HG03442 (cell line): ENCODE data around the gene FCN1.

ENCODE experiments used
- ATAC-seq: cut with Tn5 transposase; IDR thresholded peaks from one replicate; pipeline ENCODE4 v1.9.1; 2021; ENCODE audit warnings: mild to moderate bottlenecking, moderate library complexity; ENCODE audit not compliant: unreplicated experiment

The FCN1 gene

GRCh38 chr9:134915046-134915985, 2.4 kb downstream of the FCN1 start:
- no peak for ATAC-seq

GRCh38 chr9:134914501-134914834, 3.2 kb downstream of the FCN1 start:
- no peak for ATAC-seq

DNA sequence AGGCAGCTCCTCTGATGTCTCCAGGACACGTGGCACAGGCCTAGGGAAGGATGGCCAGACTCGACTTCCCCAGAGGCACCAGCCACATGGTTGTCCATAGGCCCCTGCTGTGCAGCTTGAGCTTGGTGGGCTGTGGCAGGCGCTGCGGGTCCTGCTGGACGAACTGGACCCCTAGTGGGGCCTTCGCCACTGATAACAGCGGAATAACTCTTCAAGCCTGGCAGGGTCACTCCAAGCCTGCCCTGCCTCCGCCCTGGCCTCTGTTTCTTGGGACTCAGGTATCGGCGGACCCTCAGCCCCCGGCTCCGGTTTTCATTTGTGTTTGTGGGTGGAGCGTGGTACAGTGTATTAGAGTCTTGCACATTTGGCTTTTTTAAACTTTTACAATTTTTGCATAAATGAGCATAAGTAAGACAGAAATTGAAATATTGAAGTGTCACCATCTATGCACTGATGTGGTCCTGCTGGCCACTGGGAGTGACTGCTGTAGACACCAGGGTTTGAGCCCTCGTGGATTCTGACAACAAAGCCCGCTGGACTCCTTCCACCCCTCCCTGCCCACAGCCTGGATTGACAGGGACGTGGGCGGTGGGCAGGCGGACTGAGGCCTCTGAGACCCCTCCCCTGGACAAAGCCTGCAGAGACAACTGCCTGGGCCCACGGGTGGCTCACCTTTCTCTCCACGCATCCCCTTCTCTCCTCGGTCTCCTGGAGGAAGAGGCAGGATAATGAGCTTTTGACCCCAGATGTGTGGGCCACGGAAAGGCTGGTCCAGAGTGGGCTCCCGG, 3.8 kb downstream of the FCN1 start:
- ATAC-seq, result no peak

- no peak for ATAC-seq
Measured at GRCh38 chr9:134913041-134913712, 4.5 kb downstream of the FCN1 start.

DNA sequence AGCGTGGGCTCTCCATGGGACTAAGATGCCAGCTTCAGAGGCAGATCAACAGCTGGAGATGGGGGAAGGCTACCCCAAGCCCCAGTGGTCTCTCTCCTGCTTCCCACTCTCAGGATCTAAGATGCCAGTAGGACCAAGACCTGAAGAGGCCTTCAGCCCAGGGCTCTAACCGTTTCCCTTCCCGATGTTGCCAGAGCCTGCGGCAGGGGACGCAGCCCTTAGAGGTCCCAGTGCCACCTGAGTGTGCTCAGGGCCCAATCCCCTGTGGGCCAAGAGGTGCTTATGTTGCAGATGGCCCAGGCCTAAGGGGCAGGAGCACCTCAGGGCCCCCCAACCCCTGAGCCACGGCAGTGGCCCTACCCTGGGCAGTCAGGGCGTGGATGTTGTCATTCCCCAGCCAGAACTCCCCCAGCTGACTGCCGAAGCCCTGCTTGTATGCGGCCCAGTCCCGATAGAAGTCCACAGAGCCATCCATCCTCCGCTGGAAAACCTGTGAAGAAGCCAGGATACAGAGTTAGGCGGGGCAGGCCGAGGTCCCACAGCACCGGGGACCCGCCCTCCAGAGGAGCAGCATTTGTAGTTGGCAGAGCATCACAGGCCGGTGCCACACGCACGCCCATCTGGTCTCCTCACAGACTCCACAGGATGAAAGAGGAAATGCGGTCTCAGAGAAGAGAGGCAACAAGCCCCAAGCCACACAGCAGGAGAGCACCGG, 5.4 kb downstream of the FCN1 start:
- ATAC-seq, result no peak

- ATAC-seq, result no peak
Measured at GRCh38 chr9:134909511-134910481, 7.9 kb downstream of the FCN1 start.

DNA sequence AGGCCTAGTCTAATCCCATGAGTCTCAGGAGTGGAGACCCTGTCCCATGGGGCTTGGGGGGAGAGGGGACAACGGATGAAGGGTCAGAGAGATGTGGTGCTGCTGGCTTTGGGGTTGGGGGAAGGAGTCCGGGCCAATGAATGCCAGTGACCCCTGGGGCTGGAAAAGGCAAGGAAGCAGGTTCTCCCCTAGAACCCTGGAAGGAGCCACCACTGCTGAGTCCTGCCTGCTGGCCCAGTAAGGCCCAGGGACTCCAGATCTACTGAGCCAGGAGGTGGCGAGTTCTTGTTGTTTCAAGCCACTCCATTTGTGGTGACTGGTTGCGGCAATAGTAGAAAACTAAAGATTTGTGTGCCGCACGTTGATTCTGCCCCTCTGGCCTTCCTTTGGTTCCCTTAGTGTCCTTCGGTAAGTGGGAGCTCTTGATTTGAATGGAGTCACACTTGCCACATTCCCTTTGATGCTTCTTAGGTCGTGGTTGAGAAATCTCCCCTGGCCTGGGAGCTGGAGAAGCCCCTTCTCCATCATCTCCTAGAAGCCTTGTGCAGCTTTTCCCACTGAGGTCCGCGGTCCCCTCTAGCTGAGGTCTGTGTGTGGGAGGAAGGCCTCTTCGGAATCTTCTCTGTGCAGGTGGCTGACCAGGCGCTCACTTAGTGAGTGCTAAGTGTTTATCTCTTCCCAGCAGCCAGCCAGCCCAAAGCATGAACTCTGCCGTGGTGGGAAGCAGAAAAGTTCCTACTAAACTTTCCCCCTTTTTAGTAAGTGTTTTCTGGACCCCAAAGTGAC, 9.0 kb downstream of the FCN1 start:
- no peak for ATAC-seq

DNA sequence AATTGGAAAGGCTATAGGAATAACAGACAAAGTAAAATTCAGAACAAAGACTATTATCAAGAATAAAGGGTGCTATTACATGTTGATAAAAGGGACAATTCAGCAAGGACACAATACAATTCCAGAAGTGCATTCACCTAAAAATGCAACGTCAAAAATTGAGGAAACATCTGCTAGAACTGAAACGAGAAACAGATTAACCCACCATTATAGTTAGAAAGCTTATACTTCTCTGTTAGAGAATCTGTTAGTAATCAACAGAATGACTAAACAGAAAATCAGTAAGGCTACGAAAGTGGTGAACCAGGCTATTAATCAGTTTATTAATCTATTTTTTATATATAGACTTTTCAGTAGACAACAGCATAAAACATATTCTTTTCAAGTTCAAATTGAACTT, 14.8 kb downstream of the FCN1 start:
- no peak for ATAC-seq

GRCh38 chr9:134899818-134900217, 17.9 kb downstream of the FCN1 start:
- ATAC-seq, result no peak

DNA sequence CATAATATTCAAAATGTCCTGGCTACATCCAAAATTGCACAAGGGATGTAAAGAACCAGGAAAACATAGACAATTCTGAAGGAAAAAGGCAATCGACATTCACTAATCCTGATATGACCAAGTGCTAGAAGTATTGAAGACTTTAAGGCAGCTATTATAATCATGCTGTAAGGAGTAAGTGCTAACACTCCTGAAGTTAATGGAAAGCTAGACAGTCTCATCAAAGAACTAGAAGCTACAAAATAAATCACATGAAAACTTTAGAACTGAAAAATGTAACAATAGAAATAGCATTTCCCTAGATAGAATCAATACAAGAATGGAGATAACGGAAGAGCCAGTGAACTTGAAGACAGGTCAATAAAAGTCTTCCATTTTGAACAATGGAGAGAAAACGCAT, 18.5 kb downstream of the FCN1 start:
- ATAC-seq, result no peak

GRCh38 chr9:134898319-134898718, 19.4 kb downstream of the FCN1 start:
- no peak for ATAC-seq

DNA sequence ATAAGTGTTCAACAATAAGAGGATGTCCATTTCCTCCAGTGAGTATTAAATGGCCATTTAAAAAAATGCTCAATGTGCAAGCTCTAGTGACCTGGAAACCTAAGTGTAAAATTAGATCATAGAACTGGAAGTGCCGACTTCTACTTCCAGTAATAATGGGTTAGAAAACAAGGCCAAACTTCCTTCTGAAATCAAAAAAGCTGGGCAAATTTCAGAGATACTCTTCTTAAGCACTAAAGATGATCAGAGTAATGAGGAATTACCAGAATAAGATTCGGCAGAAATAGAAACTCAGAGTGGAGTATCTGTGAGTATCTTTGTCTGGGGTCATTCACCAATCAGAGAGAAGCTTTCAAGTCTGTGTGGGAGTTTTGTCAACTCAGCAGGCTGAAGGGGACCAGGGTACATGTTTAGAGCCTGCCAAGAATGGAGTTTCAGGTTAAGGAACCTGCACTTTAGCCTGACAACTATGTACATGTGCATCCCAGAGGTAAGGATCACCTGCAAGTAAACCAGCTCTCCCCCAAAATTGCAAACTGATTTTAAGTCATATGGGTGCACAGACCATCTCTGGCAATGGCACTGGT, 20.0 kb downstream of the FCN1 start:
- ATAC-seq, result no peak

GRCh38 chr9:134896834-134897583, 20.7 kb downstream of the FCN1 start:
- no peak for ATAC-seq

- no peak for ATAC-seq
Measured at GRCh38 chr9:134895908-134896833, 21.5 kb downstream of the FCN1 start.

DNA sequence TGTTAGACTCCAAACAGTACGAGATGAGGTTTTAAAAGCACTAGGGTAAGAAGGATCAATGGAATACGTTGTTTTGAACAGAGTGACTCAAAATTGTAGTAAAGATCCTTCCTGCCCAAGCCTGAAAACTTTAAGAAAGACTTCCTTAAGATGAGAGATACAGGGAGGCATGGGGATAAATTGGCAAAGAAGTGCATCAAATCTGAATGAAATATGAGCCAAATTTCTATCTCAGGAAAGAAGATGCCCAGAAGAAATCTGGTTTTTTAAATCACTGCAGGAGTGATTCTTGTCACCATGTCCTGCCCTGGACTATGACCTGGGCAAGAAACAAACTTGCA, 22.2 kb downstream of the FCN1 start:
- no peak for ATAC-seq

DNA sequence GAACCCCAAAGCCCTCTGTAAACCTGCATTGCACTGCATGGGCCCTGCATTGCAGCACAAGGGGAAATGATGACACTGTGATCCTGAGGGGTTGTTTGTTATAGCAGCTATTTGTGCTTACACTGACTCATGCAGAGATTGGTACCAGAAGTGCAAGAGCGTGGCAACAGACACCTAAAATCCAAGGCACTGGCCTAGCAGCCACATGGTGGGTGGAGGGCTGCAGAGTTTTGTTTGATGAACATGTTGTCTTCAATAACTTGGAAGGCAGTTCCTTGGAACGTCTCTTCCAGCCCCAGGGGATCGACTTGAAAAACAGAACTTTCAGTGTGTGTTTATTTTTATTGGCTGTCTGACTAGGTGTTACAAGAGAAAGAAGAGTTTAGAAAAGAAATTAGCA, 22.6 kb downstream of the FCN1 start:
- ATAC-seq, result no peak
